ENCODE measurements around the gene IGF2R. TPM values are rescaled to one million over a fixed set of nuclear protein-coding genes. Genes with fewer than 3 reads are reported as not detected.

IGF2R gene
- total RNA-seq, 1 donor from 2014 or later = 247 TPM

- Mint-ChIP-seq H3K9me3 (ENCODE audit: low read depth) (no peaks in the 10 kb centered on the region), H3K4me3 (ENCODE audit: unreplicated experiment) (no peak overlapping the region), H3K36me3 (ENCODE audit: low read depth) (no peaks in the 10 kb centered on the region), H3K27ac (ENCODE audit: unreplicated experiment) (peak overlapping the region; percentile 53), H3K27me3 (ENCODE audit: low read depth) (no peaks in the 10 kb centered on the region), H3K4me1 (ENCODE audit: low read depth) (peaks cover 82% of the 10 kb centered on the region)
- TF ChIP-seq CTCF (IDR thresholded peaks at IDR 0.05) = no peak
- no peak for DNase-seq (ENCODE audit: low spot score)
Observed at GRCh38 chr6:159976686-159977254, 7.9 kb downstream of the IGF2R start.

GRCh38 chr6:159977255-159977903 is 8.5 kb downstream of the IGF2R start:
- no peak for DNase-seq (ENCODE audit: low spot score)
- H3K4me3 Mint-ChIP-seq (ENCODE audit: unreplicated experiment) = no peak overlapping the region
- no peaks in the 10 kb centered on the region for H3K36me3 Mint-ChIP-seq (ENCODE audit: low read depth)
- TF ChIP-seq CTCF (IDR thresholded peaks at IDR 0.05) = no peak
- no peaks in the 10 kb centered on the region for H3K27me3 Mint-ChIP-seq (ENCODE audit: low read depth)
- peak overlapping the region; percentile 53 for H3K27ac Mint-ChIP-seq (ENCODE audit: unreplicated experiment)
- no peaks in the 10 kb centered on the region for H3K9me3 Mint-ChIP-seq (ENCODE audit: low read depth)
- H3K4me1 Mint-ChIP-seq (ENCODE audit: low read depth) = peaks cover 82% of the 10 kb centered on the region

- H3K4me3 Mint-ChIP-seq (ENCODE audit: unreplicated experiment) = no peak overlapping the region
- H3K4me1 Mint-ChIP-seq (ENCODE audit: low read depth) = peaks cover 82% of the 10 kb centered on the region
- no peaks in the 10 kb centered on the region for H3K36me3 Mint-ChIP-seq (ENCODE audit: low read depth)
- no peak for TF ChIP-seq CTCF (IDR thresholded peaks at IDR 0.05)
- no peaks in the 10 kb centered on the region for H3K27me3 Mint-ChIP-seq (ENCODE audit: low read depth)
- peak overlapping the region; percentile 92 for H3K27ac Mint-ChIP-seq (ENCODE audit: unreplicated experiment)
- no peaks in the 10 kb centered on the region for H3K9me3 Mint-ChIP-seq (ENCODE audit: low read depth)
- DNase-seq (ENCODE audit: low spot score) = no peak
Observed at GRCh38 chr6:159977904-159978268, 9.0 kb downstream of the IGF2R start.

- Mint-ChIP-seq H3K27me3 (ENCODE audit: low read depth) (no peaks in the 10 kb centered on the region), H3K27ac (ENCODE audit: unreplicated experiment) (peak overlapping the region; percentile 92), H3K9me3 (ENCODE audit: low read depth) (no peaks in the 10 kb centered on the region), H3K4me1 (ENCODE audit: low read depth) (peaks cover 82% of the 10 kb centered on the region), H3K4me3 (ENCODE audit: unreplicated experiment) (no peak overlapping the region), H3K36me3 (ENCODE audit: low read depth) (no peaks in the 10 kb centered on the region)
- no peak for DNase-seq (ENCODE audit: low spot score)
- no peak for TF ChIP-seq CTCF (IDR thresholded peaks at IDR 0.05)
Observed at GRCh38 chr6:159978291-159979135, 9.6 kb downstream of the IGF2R start.

- Mint-ChIP-seq H3K36me3 (ENCODE audit: low read depth) (no peaks in the 10 kb centered on the region), H3K4me1 (ENCODE audit: low read depth) (peaks cover 82% of the 10 kb centered on the region), H3K9me3 (ENCODE audit: low read depth) (no peaks in the 10 kb centered on the region), H3K27ac (ENCODE audit: unreplicated experiment) (peak overlapping the region; percentile 92), H3K4me3 (ENCODE audit: unreplicated experiment) (no peak overlapping the region), H3K27me3 (ENCODE audit: low read depth) (no peaks in the 10 kb centered on the region)
- no peak for TF ChIP-seq CTCF (IDR thresholded peaks at IDR 0.05)
- DNase-seq (ENCODE audit: low spot score) = no peak
Observed at GRCh38 chr6:159979136-159979874, 10.4 kb downstream of the IGF2R start.

Measured in chondrocyte (in vitro differentiated cells).